ENCODE measurements around the gene FAM53B.
A peak's percentile ranks its signal among the peaks of the same experiment; 100 is the strongest.

The FAM53B gene

GRCh38 chr10:124660404-124661125 lies 83.6 kb downstream of the FAM53B start:
- no peak for DNase-seq (ENCODE audit: low read depth)

- no peak for DNase-seq (ENCODE audit: low read depth)
These were observed 84.8 kb downstream of the FAM53B start for GRCh38 chr10:124659380-124659779.

GRCh38 chr10:124658591-124659242 lies 85.5 kb downstream of the FAM53B start:
- no peak for DNase-seq (ENCODE audit: low read depth)

GRCh38 chr10:124657806-124658205 lies 86.4 kb downstream of the FAM53B start:
- peak; percentile 21 for DNase-seq (ENCODE audit: low read depth)

GRCh38 chr10:124656541-124656940 lies 87.6 kb downstream of the FAM53B start:
- DNase-seq (ENCODE audit: low read depth) = no peak

- no peak for DNase-seq (ENCODE audit: low read depth)
These were observed 88.1 kb downstream of the FAM53B start for GRCh38 chr10:124656113-124656490.

GRCh38 chr10:124655191-124656112 lies 88.7 kb downstream of the FAM53B start:
- DNase-seq (ENCODE audit: low read depth) = no peak

- DNase-seq (ENCODE audit: low read depth) = no peak
These were observed 89.5 kb downstream of the FAM53B start for GRCh38 chr10:124654686-124655085.

GRCh38 chr10:124653811-124654651 lies 90.1 kb downstream of the FAM53B start:
- DNase-seq (ENCODE audit: low read depth) = no peak

- no peak for DNase-seq (ENCODE audit: low read depth)
These were observed 90.9 kb downstream of the FAM53B start for GRCh38 chr10:124653311-124653710.

GRCh38 chr10:124652701-124653100 lies 91.5 kb downstream of the FAM53B start:
- no peak for DNase-seq (ENCODE audit: low read depth)

GRCh38 chr10:124652200-124652599 lies 92.0 kb downstream of the FAM53B start:
- no peak for DNase-seq (ENCODE audit: low read depth)

- DNase-seq (ENCODE audit: low read depth) = no peak
These were observed 92.7 kb downstream of the FAM53B start for GRCh38 chr10:124651402-124651891.

GRCh38 chr10:124650820-124651401 lies 93.3 kb downstream of the FAM53B start:
- DNase-seq (ENCODE audit: low read depth) = peak; percentile 56

- no peak for DNase-seq (ENCODE audit: low read depth)
These were observed 93.9 kb downstream of the FAM53B start for GRCh38 chr10:124650263-124650662.

GRCh38 chr10:124649214-124649613 lies 95.0 kb downstream of the FAM53B start:
- DNase-seq (ENCODE audit: low read depth) = no peak

GRCh38 chr10:124648738-124649137 lies 95.4 kb downstream of the FAM53B start:
- DNase-seq (ENCODE audit: low read depth) = peak; percentile 58

- no peak for DNase-seq (ENCODE audit: low read depth)
These were observed 96.1 kb downstream of the FAM53B start for GRCh38 chr10:124648131-124648475.

- DNase-seq (ENCODE audit: low read depth) = peak; percentile 60
These were observed 96.6 kb downstream of the FAM53B start for GRCh38 chr10:124647421-124648130.

Data from T follicular helper cell (primary cell).